Islet of Langerhans (tissue), 1 donor: ENCODE measurements around the gene PDLIM3.
"Not testable (repeated sequence)": the region's sequence is repeated elsewhere in the genome, so short reads cannot be mapped to it uniquely, and the experiment has no call there.

ENCODE experiments used
- FAIRE-seq: peaks from one replicate; lab custom pipeline; 2011; peaks lifted over from hg19 to GRCh38; lab: Jason Lieb, UNC

The PDLIM3 gene

GRCh38 chr4:185554365-185555126, 19.2 kb upstream of the PDLIM3 start:
- no peak for FAIRE-seq

- no peak for FAIRE-seq
Observed at GRCh38 chr4:185552254-185552653, 16.9 kb upstream of the PDLIM3 start.

GRCh38 chr4:185550933-185551332, 15.6 kb upstream of the PDLIM3 start:
- no peak for FAIRE-seq

GRCh38 chr4:185549095-185549639, 13.9 kb upstream of the PDLIM3 start:
- no peak for FAIRE-seq

GRCh38 chr4:185548587-185548986, 13.3 kb upstream of the PDLIM3 start:
- no peak for FAIRE-seq

- FAIRE-seq = no peak
Observed at GRCh38 chr4:185546335-185546734, 11.0 kb upstream of the PDLIM3 start.

GRCh38 chr4:185542626-185543315, 7.5 kb upstream of the PDLIM3 start:
- FAIRE-seq = no peak

- FAIRE-seq = no peak
Observed at GRCh38 chr4:185541251-185541727, 6.0 kb upstream of the PDLIM3 start.

GRCh38 chr4:185540487-185541120, 5.3 kb upstream of the PDLIM3 start:
- FAIRE-seq = no peak

GRCh38 chr4:185540040-185540439, 4.7 kb upstream of the PDLIM3 start:
- FAIRE-seq = no peak

GRCh38 chr4:185538806-185539205, 3.5 kb upstream of the PDLIM3 start:
- FAIRE-seq = no peak

- FAIRE-seq = no peak
Observed at GRCh38 chr4:185536411-185536709, 1.1 kb upstream of the PDLIM3 start.

- FAIRE-seq = no peak
Observed at GRCh38 chr4:185535612-185536410, 504 bp upstream of the PDLIM3 start.

- no peak for FAIRE-seq
Observed at GRCh38 chr4:185534511-185534865, 819 bp downstream of the PDLIM3 start.

- no peak for FAIRE-seq
Observed at GRCh38 chr4:185532795-185533324, 2.4 kb downstream of the PDLIM3 start.

GRCh38 chr4:185532293-185532692, 3.0 kb downstream of the PDLIM3 start:
- FAIRE-seq = no peak

GRCh38 chr4:185531654-185532053, 3.7 kb downstream of the PDLIM3 start:
- not testable (repeated sequence) for FAIRE-seq

GRCh38 chr4:185529413-185529812, 5.9 kb downstream of the PDLIM3 start:
- no peak for FAIRE-seq

- FAIRE-seq = no peak
Observed at GRCh38 chr4:185524888-185525863, 10.1 kb downstream of the PDLIM3 start.

GRCh38 chr4:185523862-185524261, 11.4 kb downstream of the PDLIM3 start:
- no peak for FAIRE-seq

GRCh38 chr4:185522451-185522850, 12.9 kb downstream of the PDLIM3 start:
- FAIRE-seq = no peak
